ENCODE results near the gene BICC1.
"Not testable (repeated sequence)": the region's sequence is repeated elsewhere in the genome, so short reads cannot be mapped to it uniquely, and the experiment has no call there.

Gene BICC1

DNA sequence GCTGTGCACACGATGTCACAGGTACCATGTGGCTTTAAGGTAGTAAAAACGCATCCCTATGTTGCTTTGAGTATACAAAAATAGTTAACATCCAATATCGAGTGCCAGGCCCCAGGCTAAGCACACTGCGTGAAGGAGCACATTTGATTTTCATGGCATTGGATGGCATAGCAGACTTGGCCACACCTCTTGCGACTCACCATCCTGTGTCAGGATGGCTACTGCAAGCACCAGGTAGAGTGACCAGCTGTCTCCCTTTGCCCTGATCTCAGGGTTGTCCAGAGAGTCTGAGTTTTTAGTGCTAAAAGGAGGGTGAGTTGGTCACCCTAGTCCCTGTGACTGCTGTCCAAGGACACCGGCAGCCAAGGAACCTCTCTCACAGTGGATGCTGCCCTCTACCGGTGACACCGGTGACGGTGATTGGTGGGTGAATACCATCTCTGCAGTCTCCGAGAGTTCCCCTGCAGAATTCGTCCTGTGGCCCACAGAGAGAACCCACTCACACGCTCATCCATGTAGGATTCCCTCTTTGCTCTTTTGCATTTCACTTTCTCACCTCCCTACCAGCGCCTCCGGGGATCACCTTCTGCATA lies 76.1 kb downstream of the BICC1 start:
- TF ChIP-seq, protein P1, sequence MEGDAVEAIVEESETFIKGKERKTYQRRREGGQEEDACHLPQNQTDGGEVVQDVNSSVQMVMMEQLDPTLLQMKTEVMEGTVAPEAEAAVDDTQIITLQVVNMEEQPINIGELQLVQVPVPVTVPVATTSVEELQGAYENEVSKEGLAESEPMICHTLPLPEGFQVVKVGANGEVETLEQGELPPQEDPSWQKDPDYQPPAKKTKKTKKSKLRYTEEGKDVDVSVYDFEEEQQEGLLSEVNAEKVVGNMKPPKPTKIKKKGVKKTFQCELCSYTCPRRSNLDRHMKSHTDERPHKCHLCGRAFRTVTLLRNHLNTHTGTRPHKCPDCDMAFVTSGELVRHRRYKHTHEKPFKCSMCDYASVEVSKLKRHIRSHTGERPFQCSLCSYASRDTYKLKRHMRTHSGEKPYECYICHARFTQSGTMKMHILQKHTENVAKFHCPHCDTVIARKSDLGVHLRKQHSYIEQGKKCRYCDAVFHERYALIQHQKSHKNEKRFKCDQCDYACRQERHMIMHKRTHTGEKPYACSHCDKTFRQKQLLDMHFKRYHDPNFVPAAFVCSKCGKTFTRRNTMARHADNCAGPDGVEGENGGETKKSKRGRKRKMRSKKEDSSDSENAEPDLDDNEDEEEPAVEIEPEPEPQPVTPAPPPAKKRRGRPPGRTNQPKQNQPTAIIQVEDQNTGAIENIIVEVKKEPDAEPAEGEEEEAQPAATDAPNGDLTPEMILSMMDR (conservative IDR thresholded peaks at IDR 0.05), result peak; percentile 49
- TF ChIP-seq ZFX (IDR thresholded peaks at IDR 0.05), result no peak
- no peak overlapping the region for H3K27ac ChIP-seq

DNA sequence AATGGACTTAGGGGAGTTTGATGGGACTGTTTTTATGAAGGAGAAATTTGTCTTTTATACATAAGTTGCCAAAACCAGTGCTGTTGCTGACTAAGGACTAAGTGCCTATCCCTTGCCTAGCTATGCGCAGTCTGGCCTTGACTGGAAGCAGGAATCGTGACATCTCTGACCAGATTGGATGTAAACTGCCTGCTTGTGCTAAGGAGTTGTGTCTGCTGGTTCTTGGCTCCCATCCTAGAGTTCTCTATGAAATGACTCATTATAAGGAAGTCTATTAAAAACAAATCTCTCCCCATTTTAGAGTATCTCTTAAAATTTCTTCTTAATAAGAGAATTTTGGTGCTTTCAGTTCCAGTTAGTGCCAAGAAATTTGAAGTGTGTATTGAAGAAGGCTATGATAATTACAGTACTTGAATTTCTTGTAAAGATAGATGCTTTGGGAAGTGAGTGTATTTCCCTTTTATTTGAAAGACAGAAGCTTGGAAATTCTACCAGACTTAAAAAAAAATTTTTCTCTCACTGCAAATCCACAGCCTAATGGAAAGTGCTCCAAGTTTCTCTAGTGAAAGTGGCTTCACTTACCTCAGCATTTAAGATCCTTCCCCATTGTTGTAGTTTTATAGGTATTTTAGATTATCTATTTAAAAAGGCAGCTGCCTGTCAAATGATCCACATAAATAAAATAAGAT lies 77.6 kb downstream of the BICC1 start:
- TF ChIP-seq, protein P1 (conservative IDR thresholded peaks at IDR 0.05), result no peak
- TF ChIP-seq ZFX (IDR thresholded peaks at IDR 0.05), result no peak
- no peak overlapping the region for H3K27ac ChIP-seq

DNA sequence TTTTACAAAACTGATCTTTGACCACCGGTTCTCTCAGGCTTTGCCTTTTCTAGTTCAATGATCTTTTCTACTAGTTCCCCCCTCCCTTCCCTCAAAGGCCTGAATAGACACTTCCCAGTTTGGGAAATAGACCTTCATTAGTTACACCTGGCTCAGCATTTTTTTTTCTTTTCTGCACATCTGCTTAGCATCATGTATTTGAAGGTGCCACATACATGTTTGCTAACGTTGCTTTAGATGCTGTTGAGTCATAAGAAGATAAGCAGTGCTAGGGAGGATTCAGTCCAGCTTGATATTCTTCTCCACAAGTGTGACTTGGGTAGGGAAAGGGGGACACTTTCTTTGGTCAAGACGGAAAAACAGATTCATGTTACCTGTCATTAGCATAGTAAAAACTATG lies 78.3 kb downstream of the BICC1 start:
- TF ChIP-seq ZFX (IDR thresholded peaks at IDR 0.05), result no peak
- TF ChIP-seq, protein P1 (conservative IDR thresholded peaks at IDR 0.05), result no peak
- H3K27ac ChIP-seq, result no peak overlapping the region

DNA sequence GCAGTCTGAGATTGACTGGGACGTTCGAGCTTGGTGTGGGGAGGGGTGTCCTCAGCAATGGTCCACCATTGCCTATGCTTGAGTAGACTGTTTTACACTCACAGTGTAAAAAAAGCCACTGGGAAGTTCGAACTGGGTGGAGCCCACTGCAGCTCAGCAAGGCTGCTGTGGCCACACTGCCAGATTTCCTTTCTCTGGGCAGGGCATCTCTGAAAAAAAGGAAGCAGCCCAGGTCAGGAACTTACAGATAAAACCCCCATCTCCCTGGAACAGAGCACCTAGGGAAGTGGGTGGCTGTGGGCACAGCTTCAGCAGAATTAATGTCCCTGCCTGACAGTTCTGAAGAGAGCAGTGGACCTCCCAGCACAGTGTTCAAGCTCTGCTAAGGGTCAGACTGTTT lies 80.3 kb downstream of the BICC1 start:
- H3K27ac ChIP-seq, result no peak overlapping the region
- TF ChIP-seq, protein P1 (conservative IDR thresholded peaks at IDR 0.05), result no peak
- TF ChIP-seq ZFX (IDR thresholded peaks at IDR 0.05), result no peak

DNA sequence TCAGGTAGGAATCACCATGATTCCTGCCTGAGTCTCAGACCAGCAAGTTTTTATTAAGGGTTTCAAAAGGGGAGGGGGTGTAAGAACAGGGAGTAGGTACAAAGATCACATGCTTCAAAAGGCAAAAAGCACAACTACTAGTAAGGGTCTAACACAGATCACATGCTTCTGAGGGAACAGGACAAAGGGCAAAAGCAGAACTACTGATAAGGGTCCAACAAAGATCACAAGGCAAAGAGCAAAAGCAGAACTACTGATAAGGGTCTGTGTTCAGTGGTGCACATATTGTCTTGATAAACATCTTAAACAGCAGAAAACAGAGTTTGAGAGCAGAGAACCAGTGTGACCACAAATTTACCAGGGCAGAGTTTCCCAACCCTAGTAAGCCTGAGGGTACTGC lies 84.5 kb downstream of the BICC1 start:
- H3K27ac ChIP-seq, result not testable (repeated sequence)

DNA sequence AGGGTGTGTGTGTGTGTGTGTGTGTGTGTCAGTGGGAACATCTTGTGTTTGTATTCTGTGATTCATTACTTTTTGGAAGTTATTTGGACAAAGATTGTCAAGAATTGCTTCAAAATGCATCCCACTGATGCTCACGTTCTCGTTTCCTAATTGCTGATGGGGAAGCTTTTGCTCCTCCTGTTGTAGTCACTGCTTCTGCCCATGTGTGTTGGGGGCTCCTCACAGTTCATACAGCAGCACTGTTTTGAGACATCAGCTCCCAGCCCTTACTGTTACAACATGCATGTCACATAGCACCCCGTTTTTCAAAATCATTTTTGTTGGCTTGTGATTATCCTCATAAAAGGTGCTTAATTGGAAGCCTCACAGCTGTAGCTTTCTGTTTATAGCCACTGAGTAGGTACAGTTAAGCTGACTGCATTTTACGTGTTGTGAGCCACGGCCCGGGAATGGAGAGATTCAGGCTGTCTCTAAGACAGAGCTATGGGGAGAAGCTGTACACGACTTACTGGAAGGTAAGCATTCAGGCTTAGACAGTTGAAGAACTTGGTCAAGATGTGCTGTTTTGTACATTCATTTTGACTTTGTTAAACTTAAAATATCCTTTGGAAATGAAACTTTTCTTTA lies 87.4 kb downstream of the BICC1 start:
- no peak for TF ChIP-seq ZFX (IDR thresholded peaks at IDR 0.05)
- TF ChIP-seq, protein P1 (conservative IDR thresholded peaks at IDR 0.05), result no peak
- no peak overlapping the region for H3K27ac ChIP-seq

- TF ChIP-seq, protein P1 (conservative IDR thresholded peaks at IDR 0.05), result no peak
- TF ChIP-seq ZFX (IDR thresholded peaks at IDR 0.05), result no peak
- no peak overlapping the region for H3K27ac ChIP-seq
Observed at GRCh38 chr10:58608351-58608750, 95.7 kb downstream of the BICC1 start.
